ENCODE data around the gene CGB5.

GRCh38 chr19:49065905-49066512 lies 22.4 kb downstream of the CGB5 start:
- TF ChIP-seq CHD2 (IDR thresholded peaks at IDR 0.05; ENCODE audit: low read length, partially characterized antibody) = no peak
- no peak for TF ChIP-seq SIN3A (IDR thresholded peaks at IDR 0.05; ENCODE audit: borderline replicate concordance, low read depth, low read length)
- no peak for TF ChIP-seq USF2 (IDR thresholded peaks at IDR 0.05; ENCODE audit: borderline replicate concordance, low read depth, low read length)
- TF ChIP-seq EP300 (IDR thresholded peaks at IDR 0.05; ENCODE audit: borderline replicate concordance in 1 of 2, low read depth in 1 of 2, low read length in 1 of 2) = no peak
- TF ChIP-seq EZH2phosphoT487 (IDR thresholded peaks at IDR 0.05; ENCODE audit: borderline replicate concordance, low read depth) = no peak

All from SK-N-SH (cell line).